ENCODE data around the gene DCDC2C. TPM values are rescaled to one million over a fixed set of nuclear protein-coding genes. Genes with fewer than 3 reads are reported as not detected.

Gene DCDC2C
- total RNA-seq, 1 donor from 2014 or later = not detected

DNA sequence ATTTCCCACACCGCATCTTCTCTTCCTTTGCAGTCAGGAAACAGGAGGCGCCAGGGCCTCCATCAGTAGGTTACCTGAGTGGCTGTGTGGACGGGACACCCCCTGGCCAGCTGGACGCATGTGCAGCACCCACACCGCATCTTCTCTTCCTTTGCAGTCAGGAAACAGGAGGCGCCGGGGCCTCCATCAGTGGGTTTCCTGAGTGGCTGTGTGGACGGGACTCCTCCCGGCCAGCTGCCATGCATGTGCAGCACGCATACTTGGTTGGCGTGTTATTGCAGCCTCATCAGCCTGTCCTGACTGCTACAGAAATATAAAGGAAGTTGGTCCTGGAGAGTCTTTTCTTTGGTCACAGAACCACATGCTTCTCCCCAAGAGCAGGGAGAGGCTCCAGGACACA lies 74.6 kb downstream of the DCDC2C start:
- no peak for DNase-seq (ENCODE audit: low read depth)
- H3K4me3 ChIP-seq (ENCODE audit: low read depth, low read length) = no peak overlapping the region
- TF ChIP-seq, protein P1, sequence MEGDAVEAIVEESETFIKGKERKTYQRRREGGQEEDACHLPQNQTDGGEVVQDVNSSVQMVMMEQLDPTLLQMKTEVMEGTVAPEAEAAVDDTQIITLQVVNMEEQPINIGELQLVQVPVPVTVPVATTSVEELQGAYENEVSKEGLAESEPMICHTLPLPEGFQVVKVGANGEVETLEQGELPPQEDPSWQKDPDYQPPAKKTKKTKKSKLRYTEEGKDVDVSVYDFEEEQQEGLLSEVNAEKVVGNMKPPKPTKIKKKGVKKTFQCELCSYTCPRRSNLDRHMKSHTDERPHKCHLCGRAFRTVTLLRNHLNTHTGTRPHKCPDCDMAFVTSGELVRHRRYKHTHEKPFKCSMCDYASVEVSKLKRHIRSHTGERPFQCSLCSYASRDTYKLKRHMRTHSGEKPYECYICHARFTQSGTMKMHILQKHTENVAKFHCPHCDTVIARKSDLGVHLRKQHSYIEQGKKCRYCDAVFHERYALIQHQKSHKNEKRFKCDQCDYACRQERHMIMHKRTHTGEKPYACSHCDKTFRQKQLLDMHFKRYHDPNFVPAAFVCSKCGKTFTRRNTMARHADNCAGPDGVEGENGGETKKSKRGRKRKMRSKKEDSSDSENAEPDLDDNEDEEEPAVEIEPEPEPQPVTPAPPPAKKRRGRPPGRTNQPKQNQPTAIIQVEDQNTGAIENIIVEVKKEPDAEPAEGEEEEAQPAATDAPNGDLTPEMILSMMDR (conservative IDR thresholded peaks at IDR 0.05; ENCODE audit: low read depth, low read length) = no peak

GRCh38 chr2:3778851-3779495 lies 75.6 kb downstream of the DCDC2C start:
- DNase-seq (ENCODE audit: low read depth) = no peak
- TF ChIP-seq, protein P1 (conservative IDR thresholded peaks at IDR 0.05; ENCODE audit: low read depth, low read length) = no peak
- peak overlapping the region; percentile 38 for H3K4me3 ChIP-seq (ENCODE audit: low read depth, low read length)

- TF ChIP-seq, protein P1 (conservative IDR thresholded peaks at IDR 0.05; ENCODE audit: low read depth, low read length) = no peak
- DNase-seq (ENCODE audit: low read depth) = no peak
- peak overlapping the region; percentile 38 for H3K4me3 ChIP-seq (ENCODE audit: low read depth, low read length)
Observed at GRCh38 chr2:3779496-3780049, 76.2 kb downstream of the DCDC2C start.

GRCh38 chr2:3780477-3781402 lies 77.4 kb downstream of the DCDC2C start:
- H3K4me3 ChIP-seq (ENCODE audit: low read depth, low read length) = peak overlapping the region; percentile 29
- TF ChIP-seq, protein P1 (conservative IDR thresholded peaks at IDR 0.05; ENCODE audit: low read depth, low read length) = peak; percentile 86
- peak; percentile 29 for DNase-seq (ENCODE audit: low read depth)

DNA sequence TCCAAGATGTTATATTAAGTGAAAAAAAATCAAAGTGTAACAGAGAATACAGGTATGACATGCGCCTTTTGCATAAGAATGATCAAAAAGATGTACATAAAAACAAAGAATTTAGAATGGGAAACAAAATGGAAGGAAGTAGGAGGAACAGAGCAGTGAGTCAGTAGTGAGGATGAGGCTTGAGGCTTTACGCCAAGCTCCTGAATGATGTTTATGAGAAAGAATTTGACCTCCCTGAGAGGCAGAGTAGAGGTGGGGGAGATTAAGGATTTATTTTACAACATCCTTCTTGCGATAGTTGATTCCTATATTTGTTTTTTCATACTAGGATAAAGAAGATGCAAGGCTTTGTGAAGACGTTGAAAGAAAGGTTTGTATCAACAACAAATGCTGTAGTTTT lies 81.4 kb downstream of the DCDC2C start:
- no peak for DNase-seq (ENCODE audit: low read depth)
- TF ChIP-seq, protein P1 (conservative IDR thresholded peaks at IDR 0.05; ENCODE audit: low read depth, low read length) = no peak
- H3K4me3 ChIP-seq (ENCODE audit: low read depth, low read length) = no peak overlapping the region

GRCh38 chr2:3785220-3785889 lies 82.0 kb downstream of the DCDC2C start:
- TF ChIP-seq, protein P1 (conservative IDR thresholded peaks at IDR 0.05; ENCODE audit: low read depth, low read length) = no peak
- no peak overlapping the region for H3K4me3 ChIP-seq (ENCODE audit: low read depth, low read length)
- no peak for DNase-seq (ENCODE audit: low read depth)

All from epithelial cell of proximal tubule (primary cell).